ENCODE data around the gene CT55.

GRCh38 chrX:135112743-135113142 lies 58.5 kb downstream of the CT55 start:
- TF ChIP-seq POLR2AphosphoS5 (IDR thresholded peaks at IDR 0.05) (no peak), EP300 (IDR thresholded peaks at IDR 0.05) (no peak), POLR2A (IDR thresholded peaks at IDR 0.05) (no peak), CTCF (IDR thresholded peaks at IDR 0.05) (no peak)
